GM19324 (cell line): ENCODE results near the gene MAP7D2.

Experiments used
- ATAC-seq: cut with Tn5 transposase; IDR thresholded peaks from one replicate; pipeline ENCODE4 v1.9.1; 2021; ENCODE audit warnings: mild to moderate bottlenecking, moderate library complexity; ENCODE audit not compliant: unreplicated experiment, low FRiP score

The MAP7D2 gene

GRCh38 chrX:20046223-20046622 lies 70.5 kb downstream of the MAP7D2 start:
- ATAC-seq = no peak

- no peak for ATAC-seq
Measured at GRCh38 chrX:20042221-20042620, 74.5 kb downstream of the MAP7D2 start.

DNA sequence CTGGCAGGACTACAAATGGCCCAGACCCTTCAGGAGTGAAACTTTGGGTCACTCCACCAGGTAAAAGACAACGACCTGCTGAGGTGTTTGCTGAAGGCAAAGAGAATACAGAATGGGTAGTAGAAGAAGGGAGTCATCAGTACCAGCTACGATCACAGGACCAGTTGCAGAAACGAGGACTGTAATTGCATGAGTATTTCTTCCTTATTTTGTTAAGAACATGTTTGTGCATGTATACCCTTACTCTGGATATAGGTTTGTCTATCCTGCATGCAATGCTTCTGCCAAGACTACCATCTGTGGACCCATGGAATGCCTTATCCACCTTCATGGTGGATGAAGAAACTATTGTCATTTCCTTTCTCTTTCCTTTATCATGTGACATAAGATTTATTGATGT lies 77.7 kb downstream of the MAP7D2 start:
- no peak for ATAC-seq

- ATAC-seq = no peak
Measured at GRCh38 chrX:20037186-20037585, 79.5 kb downstream of the MAP7D2 start.

- no peak for ATAC-seq
Measured at GRCh38 chrX:20032201-20032600, 84.5 kb downstream of the MAP7D2 start.

- peak; percentile 81 for ATAC-seq
Measured at GRCh38 chrX:20029728-20030127, 87.0 kb downstream of the MAP7D2 start.

DNA sequence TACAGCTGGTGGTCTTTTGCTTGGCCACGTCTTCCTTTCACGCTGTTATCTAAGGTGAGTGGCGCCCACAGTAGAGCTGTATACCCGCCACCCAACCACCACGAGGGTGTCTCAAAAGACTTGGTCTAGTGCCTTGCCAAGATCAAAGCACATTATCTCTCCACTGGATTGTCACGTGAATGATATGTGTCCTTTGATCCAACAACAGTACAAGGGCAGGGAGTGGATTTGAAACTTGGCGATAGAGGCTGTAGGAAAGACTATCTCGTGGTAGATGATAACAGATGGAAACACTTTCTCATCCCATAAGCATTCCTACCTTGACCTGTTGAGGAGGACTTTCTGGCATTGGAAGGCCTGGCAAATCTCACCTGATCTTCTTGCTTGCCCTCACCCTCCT lies 88.1 kb downstream of the MAP7D2 start:
- ATAC-seq = no peak

- ATAC-seq = no peak
Measured at GRCh38 chrX:20026278-20026677, 90.4 kb downstream of the MAP7D2 start.

DNA sequence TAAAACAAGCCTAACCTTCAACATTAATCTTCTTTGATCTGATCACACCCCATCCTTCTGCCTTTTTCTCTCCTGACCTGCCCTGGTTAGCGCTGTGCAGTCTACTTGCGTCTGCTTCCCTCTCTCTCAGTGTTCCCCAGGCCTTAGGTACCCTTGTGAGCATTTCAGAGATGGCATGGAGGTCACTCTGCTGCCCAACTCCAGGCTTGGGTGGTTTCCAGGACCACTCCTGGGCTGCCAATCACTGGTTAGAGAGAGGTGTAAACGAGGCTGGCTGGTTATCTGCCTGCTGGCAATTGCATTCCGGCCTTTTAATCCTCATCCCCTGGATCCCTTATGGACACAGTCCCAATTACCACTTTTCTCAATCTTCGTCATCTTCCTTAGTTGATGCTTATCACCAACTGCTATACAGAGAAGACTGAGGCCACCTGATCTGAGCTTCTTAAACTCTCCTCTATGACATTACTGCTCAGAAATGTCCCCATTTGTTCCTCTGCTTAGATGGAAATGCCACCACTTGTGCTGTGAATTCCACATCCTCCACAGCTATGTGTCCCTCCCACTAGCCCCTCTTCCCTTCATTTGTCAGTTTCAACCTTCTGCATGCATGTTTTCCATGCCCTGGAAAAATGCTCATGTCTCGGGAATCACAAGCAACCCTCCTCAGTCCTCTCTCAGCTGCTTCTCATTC lies 96.9 kb downstream of the MAP7D2 start:
- ATAC-seq = no peak

- ATAC-seq = no peak
Measured at GRCh38 chrX:20016616-20016945, 100.1 kb downstream of the MAP7D2 start.

GRCh38 chrX:20015945-20016615 lies 100.6 kb downstream of the MAP7D2 start:
- ATAC-seq = no peak

GRCh38 chrX:20015422-20015821 lies 101.3 kb downstream of the MAP7D2 start:
- ATAC-seq = no peak

- ATAC-seq = no peak
Measured at GRCh38 chrX:20011608-20012007, 105.1 kb downstream of the MAP7D2 start.

- ATAC-seq = no peak
Measured at GRCh38 chrX:20007962-20008622, 108.6 kb downstream of the MAP7D2 start.

DNA sequence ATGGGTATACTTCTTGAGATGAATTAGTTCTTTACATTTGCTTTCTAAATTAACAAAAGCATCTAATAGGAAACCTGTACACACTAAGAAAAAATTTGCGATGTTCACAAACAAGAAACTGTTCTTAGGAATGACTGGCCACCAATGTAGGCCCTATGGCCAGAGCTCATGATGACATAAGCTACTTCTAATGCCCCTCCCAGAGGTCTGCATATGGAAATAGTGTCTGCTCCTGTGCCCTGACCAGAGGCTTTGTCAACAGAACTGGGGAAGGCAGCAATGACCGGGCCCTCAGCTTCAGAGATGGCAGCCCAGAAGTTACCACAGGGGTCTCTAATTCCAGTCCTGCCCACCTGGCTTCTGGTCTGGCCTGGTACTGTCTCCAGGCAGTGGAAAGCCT lies 110.8 kb downstream of the MAP7D2 start:
- no peak for ATAC-seq

GRCh38 chrX:20001588-20001987 lies 115.1 kb downstream of the MAP7D2 start:
- ATAC-seq = no peak

DNA sequence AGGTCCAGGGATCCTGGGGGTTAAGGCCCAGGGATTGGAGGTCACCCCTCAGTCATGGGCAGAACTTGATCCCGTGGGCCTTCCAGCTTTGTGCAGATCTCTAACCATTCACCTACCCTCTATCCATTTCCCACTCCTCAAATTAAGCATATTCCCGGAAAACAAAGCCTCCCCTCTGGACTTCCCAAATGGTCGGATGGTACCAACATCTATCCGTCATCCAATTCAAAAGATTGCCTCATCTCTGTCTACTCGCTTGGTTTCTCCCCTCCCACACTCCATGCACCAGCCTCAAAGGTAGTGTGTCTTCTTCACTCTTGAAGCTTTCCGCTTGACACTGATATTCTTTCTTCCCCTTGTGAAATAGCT lies 125.4 kb downstream of the MAP7D2 start:
- peak; percentile 5 for ATAC-seq

DNA sequence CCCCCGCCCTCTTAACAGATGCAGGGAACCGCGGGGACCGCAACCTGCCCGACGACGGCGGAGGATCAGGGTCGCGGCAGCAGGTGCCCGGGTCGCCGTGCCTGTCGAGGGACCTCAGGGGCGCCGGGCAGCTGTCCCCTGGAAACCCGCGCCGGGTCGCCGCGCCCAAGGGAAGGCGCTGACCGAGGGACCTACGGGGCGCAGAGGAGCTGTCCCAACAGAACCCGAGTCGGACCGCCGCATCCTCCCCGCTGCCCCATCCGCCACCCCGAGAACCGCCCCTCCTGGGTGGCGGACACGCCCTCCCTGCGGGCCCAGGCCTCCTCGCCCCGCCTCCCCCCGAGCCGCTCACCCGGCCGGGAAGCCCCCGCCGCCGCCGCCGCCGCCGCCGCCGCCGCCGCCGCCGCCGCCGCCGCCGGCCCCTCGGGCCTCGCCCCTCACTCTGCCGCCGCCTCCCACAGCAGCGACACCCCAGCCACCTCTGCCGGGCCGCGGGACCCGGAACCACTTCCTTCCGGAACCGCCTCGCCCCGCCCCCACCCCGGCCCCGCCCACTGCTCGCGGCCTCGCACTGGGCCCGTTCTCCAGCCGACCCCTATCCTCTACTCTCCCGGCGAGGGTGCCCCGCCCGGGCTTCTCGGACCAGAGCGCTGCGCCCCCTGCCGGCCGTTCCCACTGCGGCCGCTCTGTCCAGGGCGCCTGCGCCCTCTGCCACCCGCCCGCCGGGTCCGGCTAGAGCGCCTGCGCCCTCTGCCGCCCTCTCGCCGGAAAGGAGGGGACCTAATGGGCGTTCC lies 126.0 kb downstream of the MAP7D2 start, which contains the start of gene BCLAF3:
Gene BCLAF3, minus strand, starts transcription at position 506 of the 794 bp plus-strand sequence. CDS start 20,797 bp downstream, outside the sequence.
- ATAC-seq = peak; percentile 96

DNA sequence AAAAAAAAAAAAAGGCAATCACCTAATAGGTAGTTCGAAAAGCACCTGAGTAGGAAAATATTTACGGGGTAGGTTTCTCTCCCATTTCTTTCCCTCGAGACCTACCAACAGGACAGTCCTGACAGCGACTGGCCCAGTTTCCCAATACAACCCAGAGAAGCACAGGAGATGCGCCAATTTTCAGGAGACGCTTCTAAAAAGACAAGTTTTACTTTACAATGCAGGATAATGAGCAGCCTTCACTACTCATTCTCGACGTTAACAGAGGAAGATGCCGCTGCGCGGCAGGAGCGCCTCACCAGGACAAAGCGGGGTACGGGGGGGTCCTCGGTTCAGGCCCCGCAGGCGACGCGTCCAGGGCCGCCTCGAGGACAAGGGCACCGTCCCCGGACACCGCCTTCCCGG lies 126.6 kb downstream of the MAP7D2 start:
- ATAC-seq = peak; percentile 22

GRCh38 chrX:19987856-19988255 lies 128.9 kb downstream of the MAP7D2 start:
- ATAC-seq = no peak

- no peak for ATAC-seq
Measured at GRCh38 chrX:19986531-19986930, 130.2 kb downstream of the MAP7D2 start.
